ENCODE measurements around the gene MOV10L1. TPM values are rescaled to one million over a fixed set of nuclear protein-coding genes. Genes with fewer than 3 reads are reported as not detected.

The MOV10L1 gene
- total RNA-seq, 1 donor from 2014 or later: 0.10 TPM

GRCh38 chr22:50197856-50198623 is 108.2 kb downstream of the MOV10L1 start:
- TF ChIP-seq CTCF (conservative IDR thresholded peaks at IDR 0.05): no peak
- Mint-ChIP-seq H3K4me3 (no peak overlapping the region), H3K4me1 (ENCODE audit: unreplicated experiment) (peaks cover 9% of the 10 kb centered on the region), H3K9me3 (no peaks in the 10 kb centered on the region), H3K27ac (no peak overlapping the region), H3K36me3 (peaks cover 4% of the 10 kb centered on the region), H3K27me3 (no peaks in the 10 kb centered on the region)
- DNase-seq (ENCODE audit: extremely low spot score, unreplicated experiment): no peak

- H3K27ac Mint-ChIP-seq: no peak overlapping the region
- no peak for DNase-seq (ENCODE audit: extremely low spot score, unreplicated experiment)
- no peak overlapping the region for H3K4me3 Mint-ChIP-seq
- H3K27me3 Mint-ChIP-seq: no peaks in the 10 kb centered on the region
- H3K4me1 Mint-ChIP-seq (ENCODE audit: unreplicated experiment): peaks cover 9% of the 10 kb centered on the region
- no peaks in the 10 kb centered on the region for H3K9me3 Mint-ChIP-seq
- TF ChIP-seq CTCF (conservative IDR thresholded peaks at IDR 0.05): no peak
- H3K36me3 Mint-ChIP-seq: peaks cover 10% of the 10 kb centered on the region
Observed at GRCh38 chr22:50198624-50199017, 108.8 kb downstream of the MOV10L1 start.

GRCh38 chr22:50199251-50199721 is 109.5 kb downstream of the MOV10L1 start:
- Mint-ChIP-seq H3K27ac (no peak overlapping the region), H3K9me3 (no peaks in the 10 kb centered on the region), H3K4me3 (peak overlapping the region; percentile 73), H3K4me1 (ENCODE audit: unreplicated experiment) (peaks cover 9% of the 10 kb centered on the region), H3K27me3 (no peaks in the 10 kb centered on the region), H3K36me3 (peaks cover 13% of the 10 kb centered on the region)
- no peak for TF ChIP-seq CTCF (conservative IDR thresholded peaks at IDR 0.05)
- no peak for DNase-seq (ENCODE audit: extremely low spot score, unreplicated experiment)

GRCh38 chr22:50199829-50200460 is 110.1 kb downstream of the MOV10L1 start:
- H3K4me1 Mint-ChIP-seq (ENCODE audit: unreplicated experiment): peaks cover 12% of the 10 kb centered on the region
- no peaks in the 10 kb centered on the region for H3K27me3 Mint-ChIP-seq
- H3K4me3 Mint-ChIP-seq: peak overlapping the region; percentile 73
- peaks cover 18% of the 10 kb centered on the region for H3K36me3 Mint-ChIP-seq
- DNase-seq (ENCODE audit: extremely low spot score, unreplicated experiment): no peak
- no peak overlapping the region for H3K27ac Mint-ChIP-seq
- no peaks in the 10 kb centered on the region for H3K9me3 Mint-ChIP-seq
- no peak for TF ChIP-seq CTCF (conservative IDR thresholded peaks at IDR 0.05)

GRCh38 chr22:50200461-50201190 is 110.8 kb downstream of the MOV10L1 start, which contains the start of gene SELENOO:
SELENOO (plus strand) TSS chr22:50201011; CDS start chr22:50201037, 26 bp downstream.
- no peaks in the 10 kb centered on the region for H3K9me3 Mint-ChIP-seq
- DNase-seq (ENCODE audit: extremely low spot score, unreplicated experiment): peak; percentile 92
- H3K27ac Mint-ChIP-seq: peak within 1 kb of the TSS; percentile 76
- H3K4me3 Mint-ChIP-seq: peak within 1 kb of the TSS; percentile 90
- peaks cover 16% of the 10 kb centered on the region for H3K4me1 Mint-ChIP-seq (ENCODE audit: unreplicated experiment)
- no peak for TF ChIP-seq CTCF (conservative IDR thresholded peaks at IDR 0.05)
- peaks cover 20% of the 10 kb centered on the region for H3K36me3 Mint-ChIP-seq
- H3K27me3 Mint-ChIP-seq: no peaks in the 10 kb centered on the region
